ENCODE data around the gene ZC3HAV1. TPM values are rescaled to one million over a fixed set of nuclear protein-coding genes. Genes with fewer than 3 reads are reported as not detected.

The ZC3HAV1 gene
- total and polyA plus RNA-seq, 2 of the 13 experiments (the other 11 are each of a cell fraction or from before 2014, with no cell fraction given), result 12.7 to 23.7 TPM

- TF ChIP-seq PBX2 (CRISPR knock-in tag; IDR thresholded peaks at IDR 0.05) (no peak), ZNF740 (CRISPR knock-in tag; IDR thresholded peaks at IDR 0.05) (no peak), SRY (CRISPR knock-in tag; IDR thresholded peaks at IDR 0.05) (no peak), BCL3 (CRISPR knock-in tag; IDR thresholded peaks at IDR 0.05) (no peak), NPAS2 (CRISPR knock-in tag; IDR thresholded peaks at IDR 0.05; ENCODE audit: borderline replicate concordance) (no peak), FOXJ3 (CRISPR knock-in tag; IDR thresholded peaks at IDR 0.05; ENCODE audit: borderline replicate concordance) (no peak)
Measured at GRCh38 chr7:139065323-139065722, 44.2 kb downstream of the ZC3HAV1 start (continued).

- no peak for DNase-seq (ENCODE audit: low spot score)
- no TSS peak for BruUV-seq (replicated peaks)
- ATAC-seq, result no peak
- ChIA-PET CTCF (ENCODE audit: low intra/inter-chr PET ratio, low total read pairs) (no interaction called here), POLR2A (no interaction called here)
- Histone ChIP-seq H3K4me2 (ENCODE audit: low read depth, low read length) (no peak overlapping the region), H2AFZ (ENCODE audit: low read length) (no peak overlapping the region), H3K36me3 (replicated peaks in 1 of 2; ENCODE audit: control insufficient read depth in 1 of 2, insufficient read depth in 2 of 2, low read length in 2 of 2) (peaks cover 24 to 73% of the 10 kb centered on the region in 2 experiments), H3K9me3 (ENCODE audit: low read length) (no peaks in the 10 kb centered on the region), H3K79me2 (ENCODE audit: insufficient read depth, low read length) (no peaks in the 10 kb centered on the region), H3K4me3 (replicated peaks in 1 of 3; ENCODE audit: insufficient read depth in 1 of 3, low read depth in 2 of 3, low read length in 3 of 3) (no peak overlapping the region), H3K9ac (ENCODE audit: insufficient read depth, low read depth, low read length) (no peak overlapping the region), H3K27me3 (ENCODE audit: control insufficient read depth in 1 of 2, insufficient read depth in 2 of 2, low read length in 2 of 2) (no peaks in the 10 kb centered on the region), H4K20me1 (ENCODE audit: insufficient read depth, low read length) (no peaks in the 10 kb centered on the region), H3K27ac (ENCODE audit: extremely low read length, insufficient read depth, low read length) (no peak overlapping the region), H3K4me1 (ENCODE audit: insufficient read depth, low read length) (no peaks in the 10 kb centered on the region)
- FAIRE-seq, result no peak
- intact Hi-C loops (cut with micrococcal nuclease; ENCODE audit: unreplicated experiment) (no loop called here), in situ Hi-C loops (cut with HindIII; ENCODE audit: extremely low pct_ligation_motif_present, low pct_unique_long_range_greater_than_20kb) (no loop called here)
- WGBS (ENCODE audit: low lambda C conversion rate), result 97% methylated on average over 5 of the region's 5 CpGs
- TF ChIP-seq NR3C1 (CRISPR knock-in tag; IDR thresholded peaks at IDR 0.05) (no peak), PREB (CRISPR knock-in tag; IDR thresholded peaks at IDR 0.05) (no peak), CEBPZ (IDR thresholded peaks at IDR 0.05; ENCODE audit: low read length) (no peak), ATM (IDR thresholded peaks at IDR 0.05; ENCODE audit: borderline replicate concordance) (no peak), ZNF430 (CRISPR knock-in tag; IDR thresholded peaks at IDR 0.05) (no peak), ZNF550 (CRISPR knock-in tag; IDR thresholded peaks at IDR 0.05; ENCODE audit: borderline replicate concordance) (no peak), MEIS1 (CRISPR knock-in tag; IDR thresholded peaks at IDR 0.05; ENCODE audit: borderline replicate concordance) (no peak), ZNF414 (CRISPR knock-in tag; IDR thresholded peaks at IDR 0.05) (no peak), SNAI1 (CRISPR knock-in tag; IDR thresholded peaks at IDR 0.05; ENCODE audit: borderline replicate concordance) (no peak)
Measured at GRCh38 chr7:139061416-139061815, 48.1 kb downstream of the ZC3HAV1 start.
